D721Med (cell line): Measurements from ENCODE around the gene OSCP1.

Experiments
- DNase-seq: peaks from one replicate; pipeline ENCODE4 v3.0.0; 2011; ENCODE audit warnings: low spot score; ENCODE audit not compliant: insufficient read length
- FAIRE-seq: peaks from 2 replicates; lab custom pipeline; 2011; peaks lifted over from hg19 to GRCh38; lab: Jason Lieb, UNC
- CTCF ChIP-seq: IDR thresholded peaks from 2 replicates; pipeline ENCODE4 v1.5.1; 2012; ENCODE audit warnings: mild to moderate bottlenecking, control low read depth; ENCODE audit not compliant: insufficient read depth; ENCODE audit errors: missing control alignments

Gene OSCP1

GRCh38 chr1:36464605-36465393 is 14.5 kb upstream of the OSCP1 start:
- DNase-seq (no peak), FAIRE-seq (no peak)
- no peak for TF ChIP-seq CTCF

GRCh38 chr1:36463803-36464604 is 13.8 kb upstream of the OSCP1 start, which contains the start of gene MRPS15:
MRPS15 (minus strand) TSS chr1:36464384; CDS start chr1:36464275, 109 bp downstream.
- DNase-seq (peak; percentile 89), FAIRE-seq (no peak)
- no peak for TF ChIP-seq CTCF

- no peak for DNase-seq
- TF ChIP-seq CTCF: no peak
- no peak for FAIRE-seq
These were observed 13.2 kb upstream of the OSCP1 start for GRCh38 chr1:36463463-36463802.

GRCh38 chr1:36458910-36459309 is 8.7 kb upstream of the OSCP1 start:
- DNase-seq (no peak), FAIRE-seq (no peak)
- TF ChIP-seq CTCF: no peak

- DNase-seq (no peak), FAIRE-seq (no peak)
- no peak for TF ChIP-seq CTCF
These were observed 7.4 kb upstream of the OSCP1 start for GRCh38 chr1:36457691-36458090.

- no peak for FAIRE-seq
- no peak for TF ChIP-seq CTCF
- no peak for DNase-seq
These were observed 6.2 kb upstream of the OSCP1 start for GRCh38 chr1:36456391-36456928.

GRCh38 chr1:36455386-36455785 is 5.1 kb upstream of the OSCP1 start:
- FAIRE-seq (no peak), DNase-seq (no peak)
- TF ChIP-seq CTCF: no peak
